Activated B cell treated with CpG ODN at 0.5 μM for 24 hours (primary cell): Measurements from ENCODE around the gene NHERF1. TPM values are rescaled to one million over a fixed set of nuclear protein-coding genes. Genes with fewer than 3 reads are reported as not detected.

ENCODE experiments used
- ATAC-seq: fragments of 200-7000 bp; cut with Tn5 transposase; one replicate; pipeline ENCODE4 v1.10.0; 2021; ENCODE audit warnings: low read depth, mild to moderate bottlenecking, moderate library complexity
- CTCF ChIA-PET: fragments of 350-600 bp; sonication (Branson Sonifier 250); formaldehyde crosslinking; loops from one replicate; lab custom pipeline; 2021; ENCODE audit warnings: antibody characterized with exemption; lab: Charles Lee
- POLR2A ChIA-PET: fragments of 350-600 bp; sonication (Branson Sonifier 250); formaldehyde crosslinking; loops from one replicate; lab custom pipeline; 2021; ENCODE audit warnings: antibody characterized with exemption; lab: Charles Lee
- DNase-seq: peaks from one replicate; pipeline ENCODE4 v3.0.0; 2022
- H3K27ac Mint-ChIP-seq: one replicate; pipeline ENCODE4 v1.8.0; 2020; ENCODE audit warnings: mixed read lengths
- H3K27me3 Mint-ChIP-seq: one replicate; pipeline ENCODE4 v1.8.0; 2021; ENCODE audit warnings: mixed read lengths
- H3K36me3 Mint-ChIP-seq: one replicate; pipeline ENCODE4 v1.8.0; 2021; ENCODE audit warnings: low read depth, mixed read lengths
- H3K4me1 Mint-ChIP-seq: one replicate; pipeline ENCODE4 v1.8.0; 2021; ENCODE audit warnings: mixed read lengths
- H3K4me3 Mint-ChIP-seq: one replicate; pipeline ENCODE4 v1.8.0; 2020; ENCODE audit warnings: mild to moderate bottlenecking, mixed read lengths
- H3K9me3 Mint-ChIP-seq: one replicate; pipeline ENCODE4 v1.8.0; 2020; ENCODE audit warnings: mixed read lengths
- intact Hi-C: fragments of 100-400 bp; cut with micrococcal nuclease; formaldehyde crosslinking; loops from one replicate; pipeline ENCODE4 v1.15.1; 2024
- total RNA-seq: library from RNA; stranded (reverse); gene quantifications from 2 replicates; pipeline ENCODE4 v1.2.3, GENCODE V29; 2022
- TF ChIP-seq, protein P1 (sequence below): fragments of 200-600 bp; IDR thresholded peaks from one replicate; pipeline ENCODE4 v1.8.0; 2022; ENCODE audit warnings: antibody characterized with exemption, mild to moderate bottlenecking

The NHERF1 gene
- total RNA-seq, 1 donor from 2014 or later = 34.5 TPM

GRCh38 chr17:74744349-74744713 lies 4.1 kb upstream of the NHERF1 start:
- Mint-ChIP-seq H3K27ac (peak overlapping the region; percentile 70), H3K4me3 (no peak overlapping the region), H3K9me3 (no peaks in the 10 kb centered on the region), H3K36me3 (no peaks in the 10 kb centered on the region), H3K4me1 (peaks cover 64% of the 10 kb centered on the region), H3K27me3 (no peaks in the 10 kb centered on the region)
- ChIA-PET POLR2A (interaction anchor here (1.2 to 1.3 kb wide), 2 partner anchors 19 to 26 kb away, joined by 3 to 5 read pairs; no protein-coding TSS in a partner anchor), CTCF (interaction anchor here (0.7 to 4.4 kb wide), 13 partner anchors 9 to 214 kb away, joined by 3 to 53 read pairs (median 10); partner anchors contain the start of gene GRIN2C)
- no peak for ATAC-seq
- intact Hi-C loops = loop anchor here (1.0 to 2.0 kb wide), 5 partner anchors 14 to 214 kb away; no protein-coding TSS in a partner anchor
- no peak for DNase-seq
- TF ChIP-seq, protein P1, sequence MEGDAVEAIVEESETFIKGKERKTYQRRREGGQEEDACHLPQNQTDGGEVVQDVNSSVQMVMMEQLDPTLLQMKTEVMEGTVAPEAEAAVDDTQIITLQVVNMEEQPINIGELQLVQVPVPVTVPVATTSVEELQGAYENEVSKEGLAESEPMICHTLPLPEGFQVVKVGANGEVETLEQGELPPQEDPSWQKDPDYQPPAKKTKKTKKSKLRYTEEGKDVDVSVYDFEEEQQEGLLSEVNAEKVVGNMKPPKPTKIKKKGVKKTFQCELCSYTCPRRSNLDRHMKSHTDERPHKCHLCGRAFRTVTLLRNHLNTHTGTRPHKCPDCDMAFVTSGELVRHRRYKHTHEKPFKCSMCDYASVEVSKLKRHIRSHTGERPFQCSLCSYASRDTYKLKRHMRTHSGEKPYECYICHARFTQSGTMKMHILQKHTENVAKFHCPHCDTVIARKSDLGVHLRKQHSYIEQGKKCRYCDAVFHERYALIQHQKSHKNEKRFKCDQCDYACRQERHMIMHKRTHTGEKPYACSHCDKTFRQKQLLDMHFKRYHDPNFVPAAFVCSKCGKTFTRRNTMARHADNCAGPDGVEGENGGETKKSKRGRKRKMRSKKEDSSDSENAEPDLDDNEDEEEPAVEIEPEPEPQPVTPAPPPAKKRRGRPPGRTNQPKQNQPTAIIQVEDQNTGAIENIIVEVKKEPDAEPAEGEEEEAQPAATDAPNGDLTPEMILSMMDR = no peak

DNA sequence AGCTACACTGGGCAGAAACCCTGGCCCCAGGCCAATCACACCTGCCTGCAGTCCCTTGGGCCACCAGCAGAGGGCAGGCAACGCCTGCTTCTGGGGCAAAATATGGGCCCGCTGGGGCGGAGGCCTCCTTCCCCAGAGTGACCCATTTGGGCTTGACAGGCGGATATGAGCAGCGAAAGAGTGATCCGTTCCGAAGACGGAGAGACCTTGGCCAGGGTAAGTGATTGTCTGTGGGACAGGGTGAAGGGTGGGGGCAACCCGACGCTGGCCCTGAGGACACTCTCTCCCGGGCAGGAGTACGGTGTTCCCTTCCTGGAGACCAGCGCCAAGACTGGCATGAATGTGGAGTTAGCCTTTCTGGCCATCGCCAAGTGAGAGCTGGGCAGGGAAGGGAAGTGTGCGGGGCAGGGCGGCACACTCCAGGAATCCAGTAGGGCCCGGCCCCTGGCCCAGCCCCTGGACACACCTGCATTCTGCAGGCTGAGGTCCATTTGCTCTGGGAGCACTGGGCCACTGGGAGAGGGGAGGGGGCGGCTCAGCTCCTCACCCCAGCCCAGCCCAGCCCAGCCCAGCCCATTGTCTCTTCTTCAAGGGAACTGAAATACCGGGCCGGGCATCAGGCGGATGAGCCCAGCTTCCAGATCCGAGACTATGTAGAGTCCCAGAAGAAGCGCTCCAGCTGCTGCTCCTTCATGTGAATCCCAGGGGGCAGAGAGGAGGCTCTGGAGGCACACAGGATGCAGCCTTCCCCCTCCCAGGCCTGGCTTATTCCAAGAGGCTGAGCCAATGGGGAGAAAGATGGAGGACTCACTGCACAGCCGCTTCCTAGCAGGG lies 3.5 kb upstream of the NHERF1 start:
- intact Hi-C loops = loop anchor here (1.0 to 2.0 kb wide), 5 partner anchors 14 to 213 kb away; no protein-coding TSS in a partner anchor
- ATAC-seq (peak; percentile 15), DNase-seq (peak; percentile 86)
- H3K36me3 Mint-ChIP-seq = no peaks in the 10 kb centered on the region
- no peaks in the 10 kb centered on the region for H3K27me3 Mint-ChIP-seq
- ChIA-PET POLR2A (interaction anchor here (1.2 to 6.7 kb wide), 5 partner anchors 8 to 26 kb away, joined by 3 to 76 read pairs (median 5); partner anchors contain the start of gene RAB37), CTCF (interaction anchor here (0.7 to 4.4 kb wide), 19 partner anchors 8 to 214 kb away, joined by 3 to 53 read pairs (median 9); partner anchors contain the start of genes GRIN2C and RAB37)
- TF ChIP-seq, protein P1 = peak; percentile 89
- no peaks in the 10 kb centered on the region for H3K9me3 Mint-ChIP-seq
- H3K27ac Mint-ChIP-seq = peak overlapping the region; percentile 65
- H3K4me1 Mint-ChIP-seq = peaks cover 65% of the 10 kb centered on the region
- H3K4me3 Mint-ChIP-seq = peak overlapping the region; percentile 50

DNA sequence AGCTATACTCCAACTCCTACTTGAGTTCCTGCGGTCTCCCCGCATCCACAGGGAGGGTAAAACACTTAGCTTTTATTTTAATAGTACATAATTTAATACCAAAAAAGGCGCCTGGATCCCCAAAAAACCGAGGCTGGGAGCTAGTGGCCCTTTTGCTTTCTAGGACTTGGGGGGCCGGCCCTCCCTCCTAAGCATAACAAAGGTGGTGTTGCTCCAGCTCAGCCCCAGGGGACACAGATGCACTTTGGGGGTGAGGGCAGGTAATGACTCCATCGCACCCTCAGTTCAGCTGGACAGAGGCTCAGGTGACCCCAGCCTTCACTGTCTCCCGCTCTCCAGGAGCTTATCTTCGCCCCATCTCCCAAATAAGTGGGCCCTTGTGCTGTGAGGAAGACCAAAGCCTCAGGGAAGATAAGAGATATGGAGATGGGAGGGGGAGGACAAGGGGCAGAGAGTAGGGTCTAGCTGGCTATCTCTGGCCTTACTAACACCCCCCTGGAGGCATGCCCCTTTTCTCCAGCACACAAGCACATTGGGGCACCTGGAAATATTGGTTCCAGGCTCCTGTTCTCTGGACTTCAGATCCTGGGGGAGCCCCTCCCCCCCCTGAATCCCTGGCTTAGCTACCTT lies 2.8 kb upstream of the NHERF1 start:
- CTCF ChIA-PET = interaction anchor here (0.9 to 4.4 kb wide), 16 partner anchors 8 to 212 kb away, joined by 3 to 53 read pairs (median 10); partner anchors contain the start of genes GRIN2C and RAB37
- Mint-ChIP-seq H3K27me3 (no peaks in the 10 kb centered on the region), H3K4me3 (no peak overlapping the region), H3K27ac (no peak overlapping the region), H3K4me1 (peaks cover 65% of the 10 kb centered on the region), H3K9me3 (no peaks in the 10 kb centered on the region), H3K36me3 (no peaks in the 10 kb centered on the region)
- TF ChIP-seq, protein P1 = no peak
- ATAC-seq = no peak
- intact Hi-C loops = loop anchor here (2.0 kb wide), 1 partner anchor 13 kb away; no protein-coding TSS in a partner anchor
- POLR2A ChIA-PET = interaction anchor here (1.3 to 6.7 kb wide), 4 partner anchors 9 to 24 kb away, joined by 4 to 76 read pairs (median 8); partner anchors contain the start of gene RAB37
- DNase-seq = no peak

GRCh38 chr17:74746376-74746775 lies 2.1 kb upstream of the NHERF1 start:
- POLR2A ChIA-PET = interaction anchor here (0.6 to 6.7 kb wide), 5 partner anchors 10 to 1038 kb away, joined by 4 to 76 read pairs (median 6); partner anchors contain the start of genes FDXR, RAB37 and UNK
- DNase-seq (no peak), ATAC-seq (no peak)
- no peak overlapping the region for H3K27ac Mint-ChIP-seq
- CTCF ChIA-PET = interaction anchor here (0.9 to 4.4 kb wide), 12 partner anchors 8 to 116 kb away, joined by 3 to 53 read pairs (median 12); partner anchors contain the start of genes GRIN2C and RAB37
- H3K27me3 Mint-ChIP-seq = no peaks in the 10 kb centered on the region
- no peak overlapping the region for H3K4me3 Mint-ChIP-seq
- no peaks in the 10 kb centered on the region for H3K36me3 Mint-ChIP-seq
- peaks cover 65% of the 10 kb centered on the region for H3K4me1 Mint-ChIP-seq
- TF ChIP-seq, protein P1 = no peak
- intact Hi-C loops = no loop called here
- H3K9me3 Mint-ChIP-seq = no peaks in the 10 kb centered on the region
